ENCODE data around the gene MYO1F.

MYO1F gene

GRCh38 chr19:8488365-8488764, 88.9 kb downstream of the MYO1F start:
- TF ChIP-seq CTCF (IDR thresholded peaks at IDR 0.05; ENCODE audit: extremely low read depth, missing control alignments): no peak
- DNase-seq (ENCODE audit: low spot score): no peak

- no peak for TF ChIP-seq CTCF (IDR thresholded peaks at IDR 0.05; ENCODE audit: extremely low read depth, missing control alignments)
- no peak for DNase-seq (ENCODE audit: low spot score)
Observed at GRCh38 chr19:8487137-8487851, 89.9 kb downstream of the MYO1F start.

- no peak for TF ChIP-seq CTCF (IDR thresholded peaks at IDR 0.05; ENCODE audit: extremely low read depth, missing control alignments)
- DNase-seq (ENCODE audit: low spot score): no peak
Observed at GRCh38 chr19:8486661-8487136, 90.5 kb downstream of the MYO1F start.

GRCh38 chr19:8485561-8486371, 91.5 kb downstream of the MYO1F start:
- no peak for TF ChIP-seq CTCF (IDR thresholded peaks at IDR 0.05; ENCODE audit: extremely low read depth, missing control alignments)

GRCh38 chr19:8484331-8484894, 92.8 kb downstream of the MYO1F start:
- DNase-seq (ENCODE audit: low spot score): no peak
- no peak for TF ChIP-seq CTCF (IDR thresholded peaks at IDR 0.05; ENCODE audit: extremely low read depth, missing control alignments)

More at GRCh38 chr19:8485561-8486371, 91.5 kb downstream of the MYO1F start:
- DNase-seq (ENCODE audit: low spot score): no peak

GRCh38 chr19:8483165-8483564, 94.1 kb downstream of the MYO1F start:
- DNase-seq (ENCODE audit: low spot score): no peak
- TF ChIP-seq CTCF (IDR thresholded peaks at IDR 0.05; ENCODE audit: extremely low read depth, missing control alignments): no peak

- no peak for DNase-seq (ENCODE audit: low spot score)
- TF ChIP-seq CTCF (IDR thresholded peaks at IDR 0.05; ENCODE audit: extremely low read depth, missing control alignments): no peak
Observed at GRCh38 chr19:8482696-8483095, 94.5 kb downstream of the MYO1F start.

Measured in GM20000 (cell line).